GM21619 (cell line): Measurements from ENCODE around the gene CAMK2G.

ENCODE experiments used
- ATAC-seq: cut with Tn5 transposase; IDR thresholded peaks from one replicate; pipeline ENCODE4 v1.9.1; 2021; ENCODE audit not compliant: unreplicated experiment

CAMK2G gene

DNA sequence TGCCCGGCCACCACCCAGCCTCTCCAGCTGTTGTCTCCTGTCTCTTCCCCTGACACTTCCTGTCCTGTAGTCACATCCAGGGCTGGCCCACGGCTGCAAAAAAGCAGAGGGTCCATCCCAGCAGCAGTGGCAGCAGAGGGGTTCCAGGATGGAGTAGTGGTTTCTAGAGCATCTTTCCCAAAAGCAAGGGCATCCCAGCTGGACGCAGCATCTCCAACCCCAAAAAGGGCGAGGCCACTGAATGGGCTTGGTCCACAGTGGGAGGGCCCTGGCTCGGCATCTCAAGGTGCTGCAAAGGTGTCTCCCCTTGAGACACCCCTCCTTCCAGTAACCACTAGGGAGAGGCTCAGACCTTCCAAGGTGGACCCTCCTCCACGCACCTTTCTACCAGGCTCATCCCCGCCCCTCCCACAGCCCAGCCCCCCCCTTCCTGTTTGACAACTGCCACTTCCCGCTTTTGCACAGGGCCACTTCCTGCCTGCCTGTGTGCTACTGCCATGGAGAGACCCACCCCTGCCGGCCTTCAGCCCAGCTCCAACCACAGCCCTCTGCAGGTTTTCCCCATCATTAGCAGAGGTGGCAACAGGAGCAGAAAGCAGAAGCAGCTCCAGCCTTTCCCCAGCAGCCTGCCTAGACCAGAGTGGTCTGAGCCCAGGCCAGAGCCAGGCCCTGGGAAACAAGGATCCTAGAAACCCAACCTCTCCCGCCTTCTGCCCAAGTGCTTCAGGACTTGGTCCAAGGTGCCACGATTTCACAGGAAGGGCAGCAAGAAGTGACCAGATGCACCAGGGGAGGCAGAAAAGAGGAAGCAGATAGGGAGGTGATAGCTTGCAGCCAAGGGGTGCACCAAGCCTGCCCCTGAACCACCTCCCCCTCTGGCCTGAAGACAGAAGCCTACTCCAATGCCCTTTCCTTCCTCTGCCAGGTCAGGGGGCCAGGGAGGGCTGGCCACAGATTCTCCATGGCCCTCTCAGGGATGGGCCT, 8.6 kb downstream of the CAMK2G start:
- ATAC-seq: peak; percentile 79

DNA sequence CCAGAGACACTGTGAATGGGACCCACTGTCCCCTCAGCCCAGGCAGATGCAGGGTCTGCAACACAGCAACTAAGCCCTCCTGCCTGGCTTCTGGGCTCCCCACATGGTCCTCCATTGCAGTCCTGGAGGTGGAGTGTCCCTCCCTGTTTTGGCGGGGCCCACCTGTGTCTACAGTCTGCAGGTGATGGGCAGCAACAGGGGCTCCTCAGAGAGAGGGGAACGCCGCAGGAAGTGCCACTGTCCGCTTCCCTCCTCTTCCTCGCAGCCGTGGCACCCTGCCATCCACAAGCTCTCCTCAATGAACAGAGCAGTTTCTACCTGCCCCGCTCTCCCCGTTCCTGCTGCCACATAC, 9.3 kb downstream of the CAMK2G start:
- no peak for ATAC-seq

- ATAC-seq: no peak
Observed at GRCh38 chr10:73864229-73864628, 10.1 kb downstream of the CAMK2G start.

GRCh38 chr10:73863039-73863817, 11.1 kb downstream of the CAMK2G start:
- ATAC-seq: no peak

GRCh38 chr10:73862011-73862410, 12.3 kb downstream of the CAMK2G start:
- ATAC-seq: no peak

DNA sequence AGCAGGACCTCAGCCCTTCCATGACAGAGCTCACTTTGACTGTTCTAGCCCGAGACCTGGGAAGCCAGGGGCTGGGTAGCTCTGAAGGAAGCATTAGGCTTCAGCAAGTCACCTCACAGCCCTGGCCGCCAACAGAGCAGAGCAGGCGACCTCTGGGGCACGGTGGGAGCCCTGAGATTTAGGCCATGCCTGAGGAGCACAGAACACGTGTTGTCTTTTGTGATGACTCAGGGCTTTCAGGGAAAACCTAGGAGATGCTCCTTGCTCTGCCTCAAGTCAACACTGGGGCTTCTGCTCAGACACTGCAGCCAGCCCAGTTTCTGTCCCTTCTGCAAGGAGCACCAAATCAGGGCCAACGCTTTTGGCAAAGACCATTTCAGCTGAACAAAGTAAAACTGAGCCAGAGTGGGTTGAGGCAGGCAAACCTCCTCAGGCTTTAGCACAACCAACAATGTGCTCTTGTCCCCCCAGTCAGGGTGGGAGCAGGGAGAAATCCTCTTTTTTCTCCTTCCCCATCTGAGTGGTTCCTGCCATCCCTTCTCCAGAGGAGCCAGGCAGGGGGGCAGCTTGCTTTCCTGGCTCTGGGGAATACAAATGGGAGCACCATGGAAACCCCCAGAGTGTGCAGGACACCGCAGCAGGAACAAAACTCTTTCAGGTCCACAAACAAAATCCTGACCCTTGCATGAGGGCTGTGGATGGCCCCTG, 14.4 kb downstream of the CAMK2G start:
- no peak for ATAC-seq

DNA sequence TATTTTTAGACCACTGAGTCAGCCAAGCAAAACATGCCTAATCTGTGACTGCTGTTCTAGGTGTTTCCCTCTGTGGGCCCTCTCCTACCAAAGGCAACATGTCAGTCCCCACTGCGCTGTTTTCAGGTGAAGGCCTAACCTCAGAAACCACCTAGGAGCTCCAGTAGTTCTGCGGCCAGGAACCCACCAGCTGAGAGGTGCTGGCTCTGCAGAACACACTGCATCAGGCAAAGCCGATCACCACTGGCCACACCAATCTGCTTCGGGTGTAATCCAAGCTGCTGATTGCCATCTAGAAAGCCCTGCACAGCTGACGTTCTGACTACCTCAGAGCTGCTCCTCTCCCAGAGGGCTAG, 14.9 kb downstream of the CAMK2G start:
- ATAC-seq: no peak

DNA sequence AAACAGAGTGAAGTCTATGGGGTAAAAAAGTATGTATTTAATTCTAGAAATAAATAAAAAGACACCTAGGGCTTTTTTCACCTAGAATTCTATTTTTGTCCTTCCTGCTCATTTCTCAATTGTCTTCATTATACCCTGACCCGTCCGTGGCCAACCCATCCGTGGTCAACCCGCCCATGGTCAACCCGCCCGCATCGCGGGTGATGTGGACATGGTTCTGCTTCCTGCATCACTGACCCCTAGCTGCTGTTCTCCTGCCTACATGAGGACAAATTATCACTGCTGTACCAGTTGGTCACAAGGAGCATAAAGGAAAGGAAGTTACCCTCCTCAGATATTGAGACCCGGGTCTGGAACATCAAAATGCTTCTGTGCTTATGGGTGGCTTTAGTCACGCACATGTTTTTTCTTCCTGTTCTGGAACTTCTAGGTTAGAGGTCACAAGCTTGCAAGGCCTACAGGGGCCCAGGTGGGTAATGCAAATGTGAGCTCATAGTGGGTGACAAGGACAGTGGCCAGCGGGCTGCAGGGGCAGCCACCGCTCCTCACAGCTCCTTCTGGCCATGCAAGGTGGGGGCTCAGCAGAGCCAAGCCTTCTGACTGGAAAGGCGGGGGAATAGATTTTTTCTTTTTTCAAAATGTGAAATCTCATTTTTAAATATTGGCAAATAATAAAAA, 15.5 kb downstream of the CAMK2G start:
- ATAC-seq: no peak

- ATAC-seq: no peak
Observed at GRCh38 chr10:73858013-73858708, 16.2 kb downstream of the CAMK2G start.

- no peak for ATAC-seq
Observed at GRCh38 chr10:73857446-73857845, 16.9 kb downstream of the CAMK2G start.

DNA sequence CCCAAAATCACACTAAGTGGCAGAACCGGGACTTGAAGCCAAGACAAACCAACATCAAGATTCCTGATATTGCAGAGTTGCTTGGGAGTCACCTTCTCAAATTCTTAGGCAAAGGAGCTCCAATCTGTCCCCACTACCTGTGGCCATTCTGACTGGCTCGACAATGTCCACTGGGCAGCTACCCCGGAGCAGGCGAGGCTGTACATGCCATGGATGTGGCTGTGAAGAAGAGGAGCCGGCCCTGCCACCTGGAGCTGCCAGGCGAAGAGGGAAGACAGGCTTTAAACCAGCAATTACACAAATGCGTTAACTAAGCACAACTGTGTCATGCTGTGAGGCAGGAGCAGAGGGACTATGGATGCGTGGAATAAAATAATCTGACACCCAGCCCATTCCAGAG, 18.1 kb downstream of the CAMK2G start:
- ATAC-seq: no peak

DNA sequence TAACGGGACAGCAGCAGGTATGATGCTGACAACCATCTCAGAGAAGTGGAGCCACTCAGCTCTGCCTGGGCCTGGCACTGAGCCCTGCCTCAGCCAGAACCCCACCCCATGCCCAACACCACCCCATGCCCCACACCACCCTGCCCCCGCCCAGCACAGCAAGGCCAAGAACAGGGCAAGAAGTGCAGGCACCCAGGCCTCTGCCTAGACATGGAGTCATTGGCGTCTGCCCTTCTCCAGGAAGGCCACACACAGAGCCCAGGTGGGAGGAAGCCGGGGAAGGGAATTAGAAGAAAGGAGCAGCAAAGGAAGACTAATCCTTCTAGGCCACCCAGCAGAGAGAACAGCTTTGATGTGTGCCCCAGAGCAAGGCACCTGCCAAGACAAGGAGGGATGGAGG, 18.9 kb downstream of the CAMK2G start:
- ATAC-seq: no peak

DNA sequence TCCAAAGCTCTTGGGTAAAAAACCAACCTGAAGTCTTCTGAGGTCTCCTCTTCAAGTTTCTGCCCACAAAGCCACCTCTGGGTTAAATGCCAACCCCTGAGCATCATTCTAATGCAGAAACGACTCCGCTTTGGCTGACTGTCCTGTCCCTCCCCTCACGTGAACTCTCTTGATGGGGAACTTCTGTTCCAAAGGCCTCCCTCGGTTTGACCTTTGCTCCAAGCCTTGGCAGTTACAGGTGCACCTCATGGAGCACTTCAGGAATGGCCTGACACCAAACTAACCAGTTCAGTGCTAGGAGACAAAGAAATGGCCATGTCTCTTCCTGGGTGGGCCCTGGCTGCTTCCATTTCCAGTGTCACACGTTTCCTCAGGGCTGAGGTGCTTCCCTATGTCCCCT, 20.0 kb downstream of the CAMK2G start:
- ATAC-seq: no peak

DNA sequence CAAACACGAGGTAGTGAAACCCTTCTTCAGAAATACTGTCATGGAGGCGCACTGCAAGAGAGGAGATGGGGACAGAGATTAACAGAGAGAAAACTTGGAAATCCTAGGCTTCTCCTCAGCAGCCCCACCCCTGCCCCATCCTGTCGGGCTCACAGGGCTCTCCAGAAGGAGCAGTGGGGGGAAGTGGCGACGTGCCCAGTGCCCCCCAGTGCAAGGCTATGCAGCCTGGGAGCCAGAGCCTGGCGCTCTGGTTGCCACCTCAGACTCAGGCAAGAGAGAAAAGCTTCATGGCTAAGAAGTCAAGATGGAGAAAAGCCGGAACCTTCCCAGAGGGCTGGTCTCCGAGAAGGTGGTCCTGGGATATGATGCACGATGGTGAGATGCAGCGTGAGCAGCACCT, 21.2 kb downstream of the CAMK2G start:
- ATAC-seq: no peak

DNA sequence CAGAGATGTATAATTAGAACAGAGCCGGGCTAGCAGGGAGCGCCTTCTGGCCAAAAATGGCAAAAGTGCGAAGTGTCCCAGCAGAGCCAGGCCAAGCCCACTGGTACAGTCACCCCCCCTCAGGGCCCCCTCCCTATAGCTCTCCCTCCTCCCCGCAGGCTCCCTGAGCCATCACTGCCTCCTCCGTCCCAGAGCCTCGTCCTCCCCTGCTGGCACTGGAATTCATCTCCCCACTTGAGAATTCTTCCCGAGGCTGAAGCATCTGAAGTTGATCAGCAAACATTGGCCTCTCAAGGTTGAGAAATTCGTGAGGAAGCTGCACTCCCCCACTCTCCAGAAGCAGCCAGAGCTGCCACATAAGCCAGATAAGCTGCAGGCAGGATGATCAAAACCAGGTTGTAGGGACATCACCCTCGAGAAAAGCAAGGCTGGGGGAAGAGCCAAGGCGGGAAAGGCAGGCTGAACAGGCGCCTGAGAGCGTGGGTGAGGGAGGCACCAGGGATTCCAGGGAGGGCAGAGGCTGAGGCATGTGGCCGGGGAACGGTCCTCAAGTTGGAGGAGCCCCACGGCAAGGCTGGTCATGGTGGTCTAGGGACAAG, 23.4 kb downstream of the CAMK2G start:
- no peak for ATAC-seq

DNA sequence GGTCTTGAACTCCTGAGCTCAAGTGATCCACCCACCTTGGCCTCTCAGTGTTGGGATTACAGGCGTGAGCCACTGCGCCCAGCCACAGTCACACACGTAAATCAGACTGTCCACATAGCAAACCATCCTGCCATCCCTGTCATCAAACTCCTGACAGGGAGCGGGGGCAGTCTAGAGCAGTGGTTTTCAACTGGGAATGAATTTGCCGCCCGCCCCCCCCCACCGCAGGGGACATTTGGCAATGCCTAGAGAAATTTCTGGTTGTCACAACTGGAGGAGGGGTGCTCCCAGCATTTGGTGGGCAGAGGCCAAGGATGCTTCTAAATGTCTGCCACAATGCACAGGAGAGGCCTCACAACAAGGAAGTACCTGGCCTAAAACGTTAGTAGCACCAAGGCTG, 24.1 kb downstream of the CAMK2G start:
- no peak for ATAC-seq

DNA sequence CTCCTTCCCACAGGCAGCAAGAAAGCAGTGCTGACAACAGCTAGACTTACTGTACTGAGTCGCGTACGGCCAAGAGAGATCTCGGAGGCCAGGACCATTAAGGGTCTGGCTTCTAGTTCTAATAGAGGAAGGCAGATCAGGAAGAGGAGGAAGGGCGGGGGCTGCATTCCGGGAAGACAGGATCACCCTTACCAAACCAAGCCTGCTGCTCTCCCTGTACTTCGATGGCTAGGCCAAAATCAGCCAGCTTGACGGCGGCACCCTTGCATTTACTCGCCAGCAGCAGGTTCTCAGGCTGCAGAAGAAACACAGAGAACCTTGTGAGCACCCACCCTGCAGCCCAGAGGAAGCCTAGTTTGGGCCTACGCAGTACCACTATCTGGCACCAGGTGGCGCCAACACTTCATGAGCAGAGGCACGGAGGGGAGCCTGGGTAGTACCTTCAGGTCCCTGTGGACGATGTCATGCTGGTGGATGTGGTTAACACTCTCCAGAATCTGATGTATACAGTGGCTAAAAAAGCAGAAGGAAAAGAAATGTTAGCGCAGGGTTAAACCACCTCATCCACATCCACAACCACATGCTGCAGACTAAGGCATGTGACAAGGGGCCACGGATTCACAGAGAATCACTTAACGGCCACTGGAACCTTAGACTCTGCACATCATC, 25.4 kb downstream of the CAMK2G start:
- peak; percentile 96 for ATAC-seq

DNA sequence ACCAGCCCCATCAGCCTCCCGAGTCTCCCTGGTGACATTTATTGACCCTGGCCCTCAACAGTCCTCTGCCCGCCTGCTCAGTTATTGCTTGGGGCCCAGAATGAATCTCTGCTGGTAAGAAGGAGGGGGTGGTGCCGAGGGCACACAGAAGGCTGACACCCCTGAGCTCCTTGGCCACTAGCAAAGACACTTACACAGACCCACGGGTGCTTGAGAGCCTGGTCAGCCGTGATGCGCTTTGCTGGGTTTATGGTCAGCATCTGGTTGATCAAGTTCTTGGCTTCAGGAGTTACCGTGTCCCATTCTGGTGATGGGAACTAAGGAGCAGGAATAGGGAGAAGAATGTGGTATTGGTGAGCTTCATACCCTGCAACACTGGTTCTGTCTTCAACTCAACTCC, 27.3 kb downstream of the CAMK2G start:
- no peak for ATAC-seq

- no peak for ATAC-seq
Observed at GRCh38 chr10:73843261-73843660, 31.1 kb downstream of the CAMK2G start.

- no peak for ATAC-seq
Observed at GRCh38 chr10:73842349-73842748, 32.0 kb downstream of the CAMK2G start.
